SKM-1 (cell line): Measurements from ENCODE around the gene NDUFAF2.
"Not testable (repeated sequence)": the region's sequence is repeated elsewhere in the genome, so short reads cannot be mapped to it uniquely, and the experiment has no call there.

Experiments
- DNase-seq: peaks from one replicate; lab custom pipeline; 2025; ENCODE audit not compliant: unreplicated experiment; lab: John Stamatoyannopoulos, UW

The NDUFAF2 gene

GRCh38 chr5:60944904-60945812 is at the start of gene NDUFAF2, which contains the start of gene ERCC8:
TSS of gene NDUFAF2 (plus strand) at chr5:60945205. CDS start at chr5:60945256, 51 bp downstream.
TSS of gene ERCC8 (minus strand) at chr5:60945070. CDS start at chr5:60945008, 62 bp downstream.
- DNase-seq: peak; percentile 83

DNA sequence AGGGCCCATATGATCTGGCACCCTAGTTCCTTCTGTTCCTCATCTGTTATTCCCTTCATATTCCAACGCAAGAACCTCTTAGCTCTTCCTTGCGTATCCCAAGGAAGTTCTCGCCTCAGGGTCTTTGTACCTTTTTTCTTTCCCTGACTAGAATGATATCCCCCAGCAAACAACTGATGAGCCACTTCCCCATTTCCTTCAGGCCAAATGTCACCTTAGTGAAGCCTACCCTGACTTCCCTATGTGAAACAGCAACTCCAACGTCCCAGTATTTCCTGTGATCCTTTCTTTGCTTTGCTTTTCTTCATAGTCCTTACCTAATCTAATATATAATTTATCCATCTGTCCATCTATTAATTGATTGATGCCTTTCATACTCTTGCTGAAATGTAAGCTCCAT is 48.0 kb upstream of the NDUFAF2 start:
- no peak for DNase-seq

GRCh38 chr5:60903356-60903755 is 41.6 kb upstream of the NDUFAF2 start:
- no peak for DNase-seq

DNA sequence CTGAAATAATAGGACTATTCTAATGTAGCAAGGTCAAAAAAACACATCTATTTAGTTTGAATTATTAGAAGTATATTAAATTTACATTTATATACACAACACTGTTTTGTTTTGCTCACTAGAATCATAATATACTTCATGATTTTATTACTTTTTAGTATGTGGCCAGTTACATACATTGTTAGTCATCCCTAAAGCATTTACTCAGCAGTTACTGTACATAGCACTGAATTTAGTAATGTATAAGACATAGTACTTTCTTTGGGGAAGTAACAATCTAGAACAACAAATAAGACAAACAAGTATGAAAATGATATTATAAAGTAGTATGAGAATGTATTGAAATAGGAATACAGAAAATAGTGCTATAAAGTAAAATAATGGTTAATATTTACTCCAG is 28.4 kb upstream of the NDUFAF2 start:
- DNase-seq: no peak

GRCh38 chr5:60918466-60918865 is 26.5 kb upstream of the NDUFAF2 start:
- no peak for DNase-seq

DNA sequence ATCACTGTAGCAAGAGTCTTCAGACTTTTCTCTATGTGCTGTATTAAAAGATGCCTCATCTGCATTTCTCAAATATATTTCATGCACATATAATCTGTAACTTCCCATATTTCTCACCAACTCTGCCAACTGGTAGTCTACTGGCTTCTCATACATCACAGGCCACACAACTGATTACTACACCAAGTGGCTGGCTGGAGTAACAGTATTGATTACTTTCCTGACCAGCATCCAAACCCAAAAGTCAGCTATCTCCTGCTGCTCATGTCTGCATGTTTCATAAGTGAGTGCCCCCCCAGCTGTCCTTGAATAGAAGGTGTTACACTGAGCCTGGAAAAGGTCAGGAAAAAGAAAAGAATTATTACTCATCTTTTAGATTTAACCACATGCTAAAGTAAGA is 17.6 kb upstream of the NDUFAF2 start:
- DNase-seq: no peak

- no peak for DNase-seq
These were observed 16.0 kb upstream of the NDUFAF2 start for GRCh38 chr5:60929024-60929423.

GRCh38 chr5:60943624-60944023 is 1.4 kb upstream of the NDUFAF2 start:
- DNase-seq: no peak

DNA sequence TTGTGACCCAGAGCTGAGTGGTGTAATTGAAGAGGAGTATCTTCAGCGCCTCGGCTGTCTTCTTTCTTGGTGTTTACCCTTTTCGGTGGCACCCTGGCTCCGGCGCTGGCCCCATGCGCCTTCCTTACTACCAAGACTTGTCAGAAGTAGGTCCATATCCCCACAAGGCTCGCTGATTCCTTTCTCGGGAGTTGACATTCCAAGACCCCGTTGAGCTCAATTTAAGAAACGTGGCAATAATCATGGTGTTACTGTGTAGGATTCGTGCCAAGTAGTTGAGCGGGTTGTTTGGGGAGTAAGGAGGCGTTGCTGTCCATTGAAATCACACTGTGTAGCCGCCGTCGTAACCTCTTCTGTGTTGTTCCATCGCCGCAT is 795 bp downstream of the NDUFAF2 start:
- no peak for DNase-seq

DNA sequence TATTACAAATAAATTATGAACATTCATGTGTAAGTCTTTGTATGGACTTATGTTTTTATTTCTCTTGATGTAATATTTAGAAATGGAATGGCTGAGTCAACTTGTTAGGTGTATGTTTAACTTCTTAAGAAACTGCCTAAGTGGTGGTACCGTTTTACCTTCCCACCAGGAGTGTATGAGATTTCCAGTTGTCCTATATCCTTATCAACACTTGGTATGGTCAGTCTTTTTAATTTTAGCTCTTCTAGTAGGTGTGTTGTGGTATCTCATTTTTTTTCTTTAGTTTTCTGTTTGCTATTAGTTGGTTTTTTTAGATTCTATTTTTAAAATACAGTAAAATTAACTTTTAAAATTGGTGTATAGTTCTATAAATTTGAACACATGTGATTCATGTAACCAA is 3.7 kb downstream of the NDUFAF2 start:
- DNase-seq: no peak

DNA sequence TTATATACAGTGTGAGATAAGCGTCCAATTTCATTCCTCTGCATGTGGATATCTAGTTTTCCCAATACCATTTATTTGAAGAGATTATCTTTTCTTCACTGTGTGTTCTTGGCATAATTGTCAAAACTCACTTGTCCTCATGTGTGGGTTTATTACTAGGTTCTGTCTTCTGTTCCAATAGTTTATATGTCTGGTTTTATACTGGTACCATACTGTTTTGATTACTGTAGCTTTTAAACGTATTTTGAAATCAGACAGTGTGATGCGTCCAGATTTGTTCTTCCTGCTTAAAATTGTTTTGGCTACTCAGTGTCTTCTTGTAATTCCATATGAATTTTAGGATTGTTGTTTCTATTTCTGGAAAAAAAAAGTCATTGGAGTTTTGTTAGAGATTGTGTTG is 10.2 kb downstream of the NDUFAF2 start:
- DNase-seq: no peak

DNA sequence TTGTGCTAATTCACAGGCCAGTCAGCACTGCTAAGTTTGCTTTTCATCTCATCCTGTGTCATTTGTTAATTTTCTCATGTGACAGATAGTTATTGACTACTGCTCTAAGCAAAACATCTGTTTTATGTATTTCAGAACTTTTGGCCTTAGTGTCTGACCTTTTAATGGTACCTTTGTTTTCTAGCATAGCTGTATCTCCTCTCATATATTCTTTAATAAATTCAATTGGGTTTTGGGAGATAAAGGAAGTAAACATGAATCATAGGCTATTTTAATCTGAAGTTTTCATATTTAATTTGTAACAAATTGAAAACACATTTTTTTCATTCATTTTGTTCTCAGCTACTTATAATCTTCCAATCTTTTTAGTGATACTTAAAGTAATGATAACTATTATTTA is 13.1 kb downstream of the NDUFAF2 start:
- no peak for DNase-seq

- DNase-seq: no peak
These were observed 13.7 kb downstream of the NDUFAF2 start for GRCh38 chr5:60958712-60959111.

- no peak for DNase-seq
These were observed 14.2 kb downstream of the NDUFAF2 start for GRCh38 chr5:60959156-60959555.

- no peak for DNase-seq
These were observed 15.6 kb downstream of the NDUFAF2 start for GRCh38 chr5:60960591-60960990.

DNA sequence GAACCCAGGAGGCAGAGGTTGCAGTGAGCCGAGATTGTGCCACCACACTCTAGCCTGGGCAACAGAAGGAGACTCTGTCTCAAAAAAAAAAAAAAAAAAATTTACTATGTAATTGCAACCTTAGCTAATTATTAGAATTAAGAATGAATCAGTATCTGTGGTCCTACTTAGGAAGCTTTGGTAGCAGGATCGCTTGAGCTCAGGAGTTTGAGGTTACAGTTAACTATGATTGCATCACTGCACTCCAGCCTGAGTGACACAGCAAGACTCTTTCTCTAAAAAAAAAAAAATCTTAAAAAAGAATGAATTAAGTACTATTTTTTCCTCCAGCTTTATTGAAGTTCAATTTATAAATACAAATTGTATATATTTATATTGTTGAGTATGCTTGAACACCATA is 16.7 kb downstream of the NDUFAF2 start:
- no peak for DNase-seq

DNA sequence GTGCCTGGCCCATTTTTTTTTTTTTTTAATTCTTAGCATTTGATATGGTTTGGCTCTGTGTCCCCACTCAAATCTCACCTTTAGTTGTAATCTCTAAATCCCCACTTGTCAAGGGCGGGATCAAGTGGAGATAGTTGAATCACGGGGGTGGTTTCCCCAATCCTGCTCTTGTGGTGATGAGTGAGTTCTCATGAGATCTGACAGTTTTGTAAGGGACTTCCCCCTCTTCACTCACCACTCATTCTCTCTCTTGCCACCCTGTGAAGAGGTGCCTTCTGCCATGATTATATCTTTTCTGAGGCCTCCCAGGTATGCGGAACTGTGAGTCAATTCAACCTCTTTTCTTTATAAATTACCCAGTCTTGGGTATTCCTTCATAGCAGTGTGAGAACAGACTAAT is 27.2 kb downstream of the NDUFAF2 start:
- DNase-seq: no peak

DNA sequence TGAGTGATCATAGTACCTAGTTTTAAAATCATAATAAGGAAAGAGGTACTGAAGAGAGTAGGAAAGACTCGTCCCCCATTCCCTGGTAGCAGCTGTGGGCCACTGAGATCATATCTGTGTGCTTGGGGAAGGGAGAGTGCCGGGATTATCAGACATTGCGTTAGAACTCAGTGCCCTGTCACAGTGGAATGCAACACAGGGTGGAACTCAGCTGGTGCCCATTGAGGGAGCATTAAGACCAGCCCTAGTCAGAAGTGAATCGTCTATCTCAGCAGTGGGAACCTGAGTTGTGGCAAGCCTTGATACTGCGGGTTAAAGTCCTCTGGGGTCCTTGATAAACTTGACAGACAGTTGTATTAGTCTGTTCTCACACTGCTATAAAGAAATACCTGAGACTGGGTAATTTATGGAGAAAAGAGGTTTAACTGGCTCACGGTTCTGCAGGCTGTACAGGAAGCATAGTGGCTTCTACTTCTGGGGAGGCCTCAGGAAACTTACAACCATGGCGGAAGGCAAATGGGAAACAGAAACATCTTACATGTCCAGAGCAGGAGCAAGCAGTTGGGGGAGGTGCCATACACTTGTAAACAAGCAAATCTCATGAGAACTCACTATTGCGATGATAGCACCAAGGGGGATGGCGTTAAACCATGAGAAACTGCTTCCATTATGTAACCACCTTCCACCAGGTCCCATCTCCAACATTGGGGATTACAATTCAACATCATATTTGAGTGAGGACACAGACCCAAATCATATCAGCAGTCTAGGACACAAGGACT is 33.1 kb downstream of the NDUFAF2 start:
- DNase-seq: no peak

DNA sequence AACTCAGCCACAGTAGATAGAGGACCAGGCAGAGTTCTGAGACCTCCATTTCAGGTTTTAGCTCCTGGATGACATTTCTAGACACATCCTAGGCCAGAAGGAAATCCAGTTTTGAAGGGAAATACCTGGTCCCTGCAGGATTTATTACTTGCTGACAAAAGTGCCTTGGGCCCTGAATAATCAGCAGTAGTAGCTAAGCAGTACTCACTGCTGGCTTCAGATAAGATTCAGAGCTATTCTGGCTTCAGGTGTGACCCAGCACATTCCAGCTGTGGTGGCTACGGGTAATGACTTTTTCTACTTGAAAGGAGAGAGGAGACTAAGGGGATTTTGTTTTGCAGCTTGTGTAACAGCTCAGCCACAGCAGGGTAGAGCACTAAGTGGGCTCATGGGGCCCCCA is 34.0 kb downstream of the NDUFAF2 start:
- no peak for DNase-seq

DNA sequence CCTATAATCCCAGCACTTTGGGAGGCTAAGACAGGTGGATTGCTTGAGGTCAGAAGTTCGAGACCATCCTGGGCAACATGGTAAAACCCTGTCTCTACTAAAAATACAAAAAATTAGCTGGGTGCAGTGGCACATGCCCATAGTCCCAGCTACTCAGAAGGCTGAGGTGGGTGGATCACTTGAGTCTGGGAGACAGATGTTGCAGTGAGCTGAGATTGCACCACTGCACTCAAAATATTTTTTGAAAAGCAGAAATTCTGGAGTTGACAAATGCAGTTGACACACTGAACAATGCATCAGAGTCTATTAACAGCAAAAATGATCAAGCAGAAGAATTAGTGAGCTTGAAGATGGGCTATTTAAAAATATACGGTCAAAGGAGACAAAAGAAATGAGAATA is 35.5 kb downstream of the NDUFAF2 start:
- no peak for DNase-seq

GRCh38 chr5:60982127-60982526 is 37.1 kb downstream of the NDUFAF2 start:
- DNase-seq: not testable (repeated sequence)

GRCh38 chr5:60989790-60990189 is 44.8 kb downstream of the NDUFAF2 start:
- DNase-seq: no peak
